HEK293T (cell line): Measurements from ENCODE around the gene RPS19BP1.

Experiments used
- CTCF ChIA-PET: fragments of 350-600 bp; formaldehyde crosslinking; extraction: SDS; loops from one replicate; lab custom pipeline; 2021; ENCODE audit warnings: antibody characterized with exemption, inconsistent platforms; lab: Yijun Ruan, JAX
- POLR2A ChIA-PET: fragments of 350-600 bp; formaldehyde crosslinking; extraction: SDS; loops from one replicate; lab custom pipeline; 2020; ENCODE audit warnings: antibody characterized with exemption, inconsistent platforms; lab: Yijun Ruan, JAX
- DNase-seq: peaks from one replicate; pipeline ENCODE4 v3.0.0; 2012; ENCODE audit warnings: mixed read lengths; ENCODE audit errors: extremely low spot score
- ARNT ChIP-seq: fragments of 450-650 bp; IDR thresholded peaks from 2 replicates; pipeline ENCODE4 v1.6.1; 2017; ENCODE audit warnings: mild to moderate bottlenecking
- BHLHE40 ChIP-seq: fragments of 450-650 bp; IDR thresholded peaks from 2 replicates; pipeline ENCODE4 v1.6.1; 2016; ENCODE audit warnings: mild to moderate bottlenecking, moderate library complexity, borderline replicate concordance
- CTBP1 ChIP-seq: fragments of 450-650 bp; IDR thresholded peaks from 2 replicates; pipeline ENCODE4 v1.6.1; 2016; ENCODE audit warnings: borderline replicate concordance
- ELF4 ChIP-seq: fragments of 450-650 bp; IDR thresholded peaks from 2 replicates; pipeline ENCODE4 v1.6.1; 2017; ENCODE audit warnings: antibody characterized with exemption
- FOXA1 ChIP-seq: fragments of 450-650 bp; IDR thresholded peaks from 2 replicates; pipeline ENCODE4 v1.6.1; 2016; ENCODE audit warnings: mild to moderate bottlenecking
- FOXK2 ChIP-seq: fragments of 450-650 bp; IDR thresholded peaks from 2 replicates; pipeline ENCODE4 v1.6.1; 2016; ENCODE audit warnings: mild to moderate bottlenecking
- FOXM1 ChIP-seq: fragments of 450-650 bp; IDR thresholded peaks from 2 replicates; pipeline ENCODE4 v1.6.1; 2017; ENCODE audit warnings: mild to moderate bottlenecking, borderline replicate concordance
- HDGF ChIP-seq: fragments of 450-650 bp; IDR thresholded peaks from 2 replicates; pipeline ENCODE4 v1.6.1; 2017; ENCODE audit warnings: antibody characterized with exemption, borderline replicate concordance
- L3MBTL2 ChIP-seq: fragments of 450-650 bp; conservative IDR thresholded peaks from 2 replicates; pipeline ENCODE4 v1.6.1; 2016; ENCODE audit warnings: mild to moderate bottlenecking
- LEF1 ChIP-seq: fragments of 450-650 bp; IDR thresholded peaks from 2 replicates; pipeline ENCODE4 v1.6.1; 2017; ENCODE audit warnings: mild to moderate bottlenecking, borderline replicate concordance
- NFRKB ChIP-seq: fragments of 450-650 bp; IDR thresholded peaks from 2 replicates; pipeline ENCODE4 v1.6.1; 2016; ENCODE audit warnings: mild to moderate bottlenecking, moderate library complexity
- PKNOX1 ChIP-seq: fragments of 450-650 bp; IDR thresholded peaks from 2 replicates; pipeline ENCODE4 v1.6.1; 2016
- SP1 ChIP-seq: fragments of 450-650 bp; IDR thresholded peaks from 2 replicates; pipeline ENCODE4 v1.6.1; 2017
- SUZ12 ChIP-seq: fragments of 450-650 bp; IDR thresholded peaks from 2 replicates; pipeline ENCODE4 v1.6.1; 2016; ENCODE audit warnings: mild to moderate bottlenecking
- TARDBP ChIP-seq: fragments of 450-650 bp; IDR thresholded peaks from 2 replicates; pipeline ENCODE4 v1.6.1; 2016
- ZNF384 ChIP-seq: fragments of 450-650 bp; IDR thresholded peaks from 2 replicates; pipeline ENCODE4 v1.6.1; 2016

The RPS19BP1 gene

DNA sequence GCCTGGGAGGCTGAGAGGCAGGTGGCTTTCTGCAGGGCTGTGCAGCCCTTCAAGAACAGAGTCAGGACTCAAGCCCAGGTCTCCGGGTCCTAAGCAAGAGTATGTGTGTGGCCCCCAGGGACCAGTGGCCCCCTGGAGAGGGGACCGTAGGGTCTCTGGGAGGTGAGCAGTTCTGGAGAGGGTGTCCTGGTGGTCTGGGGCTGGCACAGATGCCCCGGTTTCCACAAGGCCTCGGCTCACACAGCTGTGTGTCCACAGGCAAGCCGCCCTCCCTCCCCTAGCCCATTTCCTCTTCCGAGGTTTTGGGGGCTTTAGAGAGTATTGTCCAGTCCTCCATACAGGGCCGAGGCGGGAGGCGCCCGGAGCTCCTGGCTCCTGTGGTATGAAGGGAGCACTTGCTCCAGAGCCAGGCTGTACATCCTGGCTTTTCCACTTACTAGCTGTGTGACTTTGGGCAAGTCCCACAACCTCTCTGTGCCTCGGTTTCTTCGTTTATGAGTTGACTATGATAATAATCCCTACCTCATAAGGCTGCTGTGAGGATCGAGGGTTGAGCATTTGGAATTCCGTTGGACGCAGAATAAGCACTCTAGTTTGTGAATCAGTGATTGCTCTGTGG, 3.4 kb upstream of the RPS19BP1 start:
- POLR2A ChIA-PET = interaction anchor here (2.0 kb wide), 1 partner anchor 16 kb away, joined by 7 read pairs; the partner anchor contains the start of gene ATF4
- DNase-seq = no peak
- CTCF ChIA-PET = interaction anchor here (1.5 to 1.7 kb wide), 2 partner anchors 266 to 501 kb away, joined by 6 read pairs; no protein-coding TSS in a partner anchor
- no peak for TF ChIP-seq ELF4
- TF ChIP-seq FOXK2 = no peak
- no peak for TF ChIP-seq TARDBP

DNA sequence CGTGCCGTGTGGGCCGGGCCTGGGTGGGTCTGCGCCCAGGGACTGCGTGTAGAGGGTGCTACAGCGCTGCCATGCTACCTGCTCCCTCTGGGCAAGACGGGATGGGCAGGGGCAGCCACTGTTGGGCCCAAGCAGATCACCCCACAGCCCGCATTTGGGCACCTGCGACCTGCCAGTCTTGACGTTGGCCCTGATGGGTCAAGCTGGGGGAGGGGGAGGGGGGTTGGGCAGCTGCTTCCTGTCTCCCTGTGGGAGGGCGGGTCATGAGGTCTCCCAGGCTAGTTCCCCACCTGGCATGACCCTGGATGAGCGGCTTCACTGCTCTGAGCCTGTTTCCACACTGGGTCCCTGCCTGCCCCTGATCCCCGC, 2.8 kb upstream of the RPS19BP1 start:
- no peak for DNase-seq
- ChIA-PET CTCF (interaction anchor here (0.6 to 1.7 kb wide), 9 partner anchors 8 to 509 kb away, joined by 3 to 11 read pairs (median 4); no protein-coding TSS in a partner anchor), POLR2A (interaction anchor here (0.6 to 2.0 kb wide), 6 partner anchors 11 to 497 kb away, joined by 3 to 7 read pairs (median 4); partner anchors contain the start of gene ATF4)
- TF ChIP-seq NFRKB (no peak), LEF1 (no peak), PKNOX1 (no peak), ELF4 (no peak), HDGF (no peak), BHLHE40 (no peak), SP1 (no peak), ZNF384 (no peak), FOXK2 (no peak), FOXA1 (no peak), FOXM1 (no peak)

DNA sequence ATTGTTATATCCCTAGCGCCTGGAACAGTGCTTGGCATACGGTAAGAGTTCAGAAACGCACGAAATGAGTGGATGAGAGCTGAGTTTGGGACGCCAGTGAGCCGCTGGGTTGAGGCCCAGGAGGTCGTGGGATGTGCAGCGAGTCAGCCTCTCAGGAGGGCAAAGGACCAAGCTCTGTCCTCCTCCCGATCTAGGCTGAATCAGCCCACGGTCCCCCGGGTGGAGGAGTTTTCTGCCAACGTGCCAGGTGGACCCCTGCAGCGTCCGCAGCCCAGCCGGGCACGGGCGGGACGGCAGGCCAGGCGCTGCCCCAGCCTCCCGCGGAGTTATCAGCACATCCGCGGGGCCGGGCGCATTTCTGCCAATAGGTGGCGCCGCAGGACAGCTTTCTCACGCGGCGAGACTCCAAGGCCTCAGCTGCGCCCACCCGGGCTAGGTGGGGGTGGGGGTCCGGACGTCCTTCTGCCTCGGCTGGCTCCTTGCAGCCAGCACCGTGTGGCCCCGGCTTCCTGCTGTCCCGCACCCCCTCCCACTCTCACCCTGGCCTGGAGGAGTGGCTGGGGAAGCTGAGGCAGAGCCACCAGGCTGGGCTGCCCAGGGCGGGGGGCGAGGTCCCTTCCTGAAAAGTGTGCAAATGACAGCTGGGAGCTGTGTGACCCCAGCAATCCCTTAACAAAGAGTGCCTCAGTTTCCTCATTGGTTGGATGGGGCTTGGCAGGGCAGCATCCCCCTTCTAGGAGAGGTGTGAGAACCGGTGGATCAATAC, 2.2 kb upstream of the RPS19BP1 start:
- peak; percentile 90 for DNase-seq
- CTCF ChIA-PET = interaction anchor here (0.6 to 1.7 kb wide), 12 partner anchors 8 to 509 kb away, joined by 3 to 11 read pairs (median 4); no protein-coding TSS in a partner anchor
- TF ChIP-seq HDGF (peak; percentile 63; the same call in 1 of the 2 replicates), PKNOX1 (no peak), FOXK2 (no peak), CTBP1 (0 out of 2 replicates have a peak, but pooled peaks have one; percentile 62), ELF4 (no peak), TARDBP (no peak)
- POLR2A ChIA-PET = interaction anchor here (0.6 to 2.0 kb wide), 9 partner anchors 10 to 509 kb away, joined by 3 to 7 read pairs (median 4); partner anchors contain the start of gene ATF4

DNA sequence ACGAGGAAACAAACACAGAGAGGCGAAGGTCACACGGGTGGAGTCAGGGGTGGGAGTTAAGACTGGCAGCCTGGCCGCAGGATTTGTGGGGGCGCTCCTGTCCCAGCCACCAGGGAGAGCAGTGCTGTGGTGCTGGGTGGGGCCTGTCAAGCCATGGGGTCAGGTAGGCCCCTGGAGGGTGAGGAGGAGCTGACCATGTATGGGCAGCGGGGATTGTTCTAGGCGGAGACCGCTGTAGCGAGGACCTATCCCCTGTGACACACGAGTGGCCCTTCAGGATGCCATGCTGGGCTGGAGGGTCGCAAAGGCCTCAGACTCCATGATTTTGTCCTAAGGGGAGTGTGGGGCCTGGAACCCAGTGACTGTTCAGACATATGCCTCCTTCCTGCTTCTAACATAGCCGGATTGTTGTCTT, 1.6 kb upstream of the RPS19BP1 start:
- ChIA-PET POLR2A (interaction anchor here (0.8 to 2.0 kb wide), 7 partner anchors 14 to 510 kb away, joined by 3 to 7 read pairs (median 4); partner anchors contain the start of gene ATF4), CTCF (interaction anchor here (0.7 to 1.7 kb wide), 7 partner anchors 38 to 510 kb away, joined by 3 to 11 read pairs (median 4); no protein-coding TSS in a partner anchor)
- DNase-seq = no peak
- no peak for TF ChIP-seq FOXA1
- no peak for TF ChIP-seq FOXK2
- no peak for TF ChIP-seq ARNT
- no peak for TF ChIP-seq LEF1
- no peak for TF ChIP-seq SP1
- TF ChIP-seq CTBP1 = no peak
- no peak for TF ChIP-seq FOXM1
- TF ChIP-seq PKNOX1 = no peak
- TF ChIP-seq NFRKB = no peak
- TF ChIP-seq ELF4 = no peak
- no peak for TF ChIP-seq L3MBTL2
- no peak for TF ChIP-seq ZNF384
- no peak for TF ChIP-seq BHLHE40
- TF ChIP-seq TARDBP = no peak

GRCh38 chr22:39530692-39531331, 1.7 kb downstream of the RPS19BP1 start:
- TF ChIP-seq NFRKB (no peak), HDGF (0 out of 2 replicates have a peak, but pooled peaks have one; percentile 70), LEF1 (no peak), CTBP1 (no peak), ARNT (no peak), FOXK2 (no peak)
- POLR2A ChIA-PET = interaction anchor here (0.8 to 10.2 kb wide), 11 partner anchors 7 to 513 kb away, joined by 3 to 100 read pairs (median 8); partner anchors contain the start of genes ATF4 and MIEF1
- peak; percentile 46 for DNase-seq
- CTCF ChIA-PET = interaction anchor here (0.6 to 5.2 kb wide), 6 partner anchors 35 to 663 kb away, joined by 3 to 33 read pairs (median 4); no protein-coding TSS in a partner anchor

GRCh38 chr22:39530116-39530515, 2.4 kb downstream of the RPS19BP1 start:
- POLR2A ChIA-PET = interaction anchor here (0.8 to 10.2 kb wide), 7 partner anchors 10 to 514 kb away, joined by 3 to 100 read pairs (median 7); partner anchors contain the start of genes ATF4 and MIEF1
- TF ChIP-seq FOXK2 (no peak), L3MBTL2 (no peak), ZNF384 (no peak), BHLHE40 (no peak), HDGF (no peak), FOXA1 (no peak), PKNOX1 (no peak), FOXM1 (no peak), SUZ12 (no peak), ARNT (no peak), TARDBP (no peak), SP1 (no peak), LEF1 (no peak), CTBP1 (no peak), NFRKB (no peak), ELF4 (no peak)
- CTCF ChIA-PET = interaction anchor here (1.1 to 5.2 kb wide), 3 partner anchors 34 to 214 kb away, joined by 4 to 33 read pairs (median 7); no protein-coding TSS in a partner anchor

More at GRCh38 chr22:39530116-39530515, 2.4 kb downstream of the RPS19BP1 start:
- DNase-seq = no peak
